Gastroesophageal sphincter (tissue), 4 donors: ENCODE data around the gene CDH15. TPM values are rescaled to one million over a fixed set of nuclear protein-coding genes. Genes with fewer than 3 reads are reported as not detected.

ENCODE experiments used
- ATAC-seq: fragments of 150-250 bp; one replicate; pipeline ENCODE4 v1.9.1; 2016; ENCODE audit warnings: mild to moderate bottlenecking, moderate library complexity
- H3K27ac ChIP-seq, 4 donors: fragments of 200-600 bp; sonication (generic) in 3 of 4; 1 replicate in 3 of 4; 2 replicates in 1 of 4; pipeline ENCODE4 v1.5.1; 2016 to 2019
- H3K27me3 ChIP-seq: fragments of 200-600 bp; sonication (generic); one replicate; pipeline ENCODE4 v1.5.1; 2019
- H3K36me3 ChIP-seq, 2 donors: fragments of 200-600 bp; sonication (generic); one replicate each; pipeline ENCODE4 v1.5.1; 2019; ENCODE audit warnings: control low read depth in 1 of 2
- H3K4me1 ChIP-seq, 3 donors: fragments of 200-600 bp; sonication (generic); 1 replicate in 2 of 3; 2 replicates in 1 of 3; pipeline ENCODE4 v1.5.1; 2016 to 2019; ENCODE audit warnings: control low read depth in 2 of 3
- H3K4me3 ChIP-seq, 2 donors: fragments of 200-600 bp; sonication (generic); one replicate each; pipeline ENCODE4 v1.5.1; 2019; ENCODE audit warnings: mild to moderate bottlenecking in 1 of 2, moderate library complexity in 1 of 2
- H3K9me3 ChIP-seq, 3 donors: fragments of 200-600 bp; sonication (generic); one replicate each; pipeline ENCODE4 v1.5.1; 2017 to 2019; ENCODE audit warnings: control low read depth in 2 of 3
- EP300 ChIP-seq: sonication (generic); formaldehyde crosslinking; IDR thresholded peaks from one replicate; pipeline ENCODE4 v1.6.1; 2017; ENCODE audit warnings: antibody characterized with exemption, mild to moderate bottlenecking
- POLR2A ChIP-seq, 2 donors: fragments of 450-650 bp; IDR thresholded peaks; one replicate each; pipeline ENCODE4 v1.6.1; 2017; ENCODE audit warnings: antibody characterized with exemption in 2 of 2, mild to moderate bottlenecking in 2 of 2, moderate library complexity in 1 of 2
- POLR2AphosphoS5 ChIP-seq: sonication (generic); formaldehyde crosslinking; IDR thresholded peaks from one replicate; pipeline ENCODE4 v1.6.1; 2017; ENCODE audit warnings: antibody characterized with exemption
- WGBS, 2 donors: methylation state at CpG; one replicate each; pipeline ENCODE4 v1.1.5; 2018; ENCODE audit warnings: low coverage in 1 of 2; 5-methylcytosine and 5-hydroxymethylcytosine counted together
- total RNA-seq, 4 donors: library from RNA; depleted of rRNA; stranded (reverse); fragments of >200 nt; gene quantifications; one replicate each; pipeline ENCODE4 v1.1.0, GENCODE V29; 2016
- TF ChIP-seq, protein P1 (sequence below), 4 experiments: fragments of 200-600 bp in 2 of 4; fragments of 450-650 bp in 2 of 4; sonication (generic) in 1 of 4; IDR thresholded peaks; one replicate each; pipeline ENCODE4 v1.5.1; 2017 to 2019; ENCODE audit warnings: antibody characterized with exemption in 4 of 4, mild to moderate bottlenecking in 2 of 4, moderate library complexity in 2 of 4

CDH15 gene
- total RNA-seq, 4 donors from 2014 or later = 0.15 to 1.1 (median 0.27) TPM; not detected in 1

DNA sequence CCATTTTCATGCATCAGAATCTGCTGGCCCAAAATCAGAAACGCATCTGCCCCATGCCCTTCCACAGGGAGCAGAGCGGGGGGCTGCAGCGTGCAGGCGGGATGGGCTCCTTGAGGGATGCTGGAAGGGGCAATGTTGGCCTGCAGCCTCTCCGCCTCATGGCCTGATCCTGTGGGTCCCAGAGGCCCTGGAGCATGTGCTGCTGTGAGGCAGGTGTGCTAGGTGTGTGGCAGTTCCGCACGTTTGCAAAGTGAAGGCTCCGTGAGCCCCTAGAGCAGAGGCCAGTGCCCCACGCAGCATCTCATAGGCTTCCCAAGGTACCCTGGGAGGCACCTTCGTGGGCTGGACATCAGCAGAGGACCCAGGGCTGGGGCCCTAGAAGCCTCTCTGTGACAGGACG lies 36.4 kb upstream of the CDH15 start:
- Histone ChIP-seq H3K36me3 (peaks cover 0 to 94% of the 10 kb centered on the region in 2 donors), H3K27ac (no peak overlapping the region), H3K27me3 (no peaks in the 10 kb centered on the region), H3K4me3 (no peak overlapping the region), H3K4me1 (no peaks in the 10 kb centered on the region), H3K9me3 (no peaks in the 10 kb centered on the region)
- no peak for TF ChIP-seq POLR2AphosphoS5
- TF ChIP-seq POLR2A (IDR thresholded peaks at IDR 0.05) = no peak
- TF ChIP-seq, protein P1, sequence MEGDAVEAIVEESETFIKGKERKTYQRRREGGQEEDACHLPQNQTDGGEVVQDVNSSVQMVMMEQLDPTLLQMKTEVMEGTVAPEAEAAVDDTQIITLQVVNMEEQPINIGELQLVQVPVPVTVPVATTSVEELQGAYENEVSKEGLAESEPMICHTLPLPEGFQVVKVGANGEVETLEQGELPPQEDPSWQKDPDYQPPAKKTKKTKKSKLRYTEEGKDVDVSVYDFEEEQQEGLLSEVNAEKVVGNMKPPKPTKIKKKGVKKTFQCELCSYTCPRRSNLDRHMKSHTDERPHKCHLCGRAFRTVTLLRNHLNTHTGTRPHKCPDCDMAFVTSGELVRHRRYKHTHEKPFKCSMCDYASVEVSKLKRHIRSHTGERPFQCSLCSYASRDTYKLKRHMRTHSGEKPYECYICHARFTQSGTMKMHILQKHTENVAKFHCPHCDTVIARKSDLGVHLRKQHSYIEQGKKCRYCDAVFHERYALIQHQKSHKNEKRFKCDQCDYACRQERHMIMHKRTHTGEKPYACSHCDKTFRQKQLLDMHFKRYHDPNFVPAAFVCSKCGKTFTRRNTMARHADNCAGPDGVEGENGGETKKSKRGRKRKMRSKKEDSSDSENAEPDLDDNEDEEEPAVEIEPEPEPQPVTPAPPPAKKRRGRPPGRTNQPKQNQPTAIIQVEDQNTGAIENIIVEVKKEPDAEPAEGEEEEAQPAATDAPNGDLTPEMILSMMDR (IDR thresholded peaks at IDR 0.05) = no peak
- no peak for TF ChIP-seq EP300
- ATAC-seq = no peak
- WGBS, 2 donors = 94% methylated on average over 3 of the region's 11 CpGs; no CpG with 5 or more reads in 1 of the 2 donors

DNA sequence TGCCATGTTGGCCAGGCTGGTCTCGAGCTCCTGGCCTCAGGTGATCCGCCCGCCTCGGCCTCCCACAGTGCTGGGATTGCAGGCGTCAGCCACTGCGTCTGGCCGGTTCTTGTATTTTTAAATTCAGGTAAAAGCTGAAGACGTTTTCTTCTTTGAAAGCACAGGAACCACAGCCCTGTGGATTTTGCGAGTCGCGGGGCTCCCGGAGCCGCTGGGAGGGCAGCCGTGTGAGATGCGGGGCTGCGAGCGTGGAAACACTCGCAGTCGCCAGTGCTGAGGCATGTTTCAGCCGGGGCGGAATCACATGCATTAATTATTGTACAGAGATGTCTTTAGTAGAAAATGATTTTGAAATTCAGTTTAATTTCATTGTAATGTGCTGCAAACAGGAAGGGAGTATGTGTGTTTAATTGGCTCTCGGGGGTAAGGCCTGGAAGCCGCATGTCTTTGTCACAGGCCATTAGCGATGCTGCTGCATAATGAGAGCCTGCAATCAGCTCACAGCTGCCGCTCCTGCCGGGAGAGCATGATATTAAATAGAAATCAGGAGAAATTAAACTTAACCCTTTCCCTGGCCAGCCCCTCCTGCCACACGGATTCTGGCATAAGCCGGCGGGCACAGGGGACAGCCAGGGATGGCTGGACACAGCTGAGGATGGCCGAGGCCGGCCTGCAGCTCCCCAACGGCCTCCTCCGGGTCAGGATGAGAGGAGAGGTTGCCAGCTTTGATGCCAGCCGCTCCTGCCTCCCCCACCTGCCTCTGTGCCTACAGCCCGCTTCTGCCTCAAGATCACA lies 35.4 kb upstream of the CDH15 start:
- no peaks in the 10 kb centered on the region for H3K9me3 ChIP-seq
- ATAC-seq = no peak
- WGBS, 2 donors = 86 to 95% methylated on average over 5 to 23 of the region's 35 CpGs
- no peak overlapping the region for H3K4me3 ChIP-seq
- no peak overlapping the region for H3K27ac ChIP-seq
- TF ChIP-seq EP300 = no peak
- TF ChIP-seq, protein P1 (IDR thresholded peaks at IDR 0.05) = no peak
- no peak for TF ChIP-seq POLR2A (IDR thresholded peaks at IDR 0.05)
- TF ChIP-seq POLR2AphosphoS5 = no peak
- peaks cover 0 to 97% of the 10 kb centered on the region in 2 donors for H3K36me3 ChIP-seq
- no peaks in the 10 kb centered on the region for H3K4me1 ChIP-seq
- H3K27me3 ChIP-seq = no peaks in the 10 kb centered on the region

DNA sequence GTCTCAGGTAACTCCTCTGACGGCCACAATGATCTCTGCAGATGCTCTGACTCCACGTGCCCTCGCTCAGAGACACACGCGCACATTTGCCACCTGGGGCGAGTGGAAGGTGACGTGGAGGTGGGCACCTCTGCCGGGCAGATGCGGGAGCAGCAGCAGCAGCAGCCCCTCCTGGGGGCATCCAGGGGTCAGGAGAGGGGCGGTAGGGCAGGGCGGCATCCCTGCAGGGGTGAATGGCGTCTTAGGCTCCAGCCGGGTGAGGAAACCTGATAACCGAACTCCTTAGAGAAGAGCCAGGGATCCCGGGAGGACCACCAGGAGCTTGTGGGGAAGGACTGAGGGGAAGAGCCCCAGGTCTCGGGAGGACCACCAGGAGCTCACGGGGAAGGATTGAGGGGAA lies 34.6 kb upstream of the CDH15 start:
- Histone ChIP-seq H3K9me3 (no peaks in the 10 kb centered on the region), H3K27ac (no peak overlapping the region)
- 88 to 100% methylated on average over 1 to 2 of the region's 17 CpGs for WGBS, 2 donors

DNA sequence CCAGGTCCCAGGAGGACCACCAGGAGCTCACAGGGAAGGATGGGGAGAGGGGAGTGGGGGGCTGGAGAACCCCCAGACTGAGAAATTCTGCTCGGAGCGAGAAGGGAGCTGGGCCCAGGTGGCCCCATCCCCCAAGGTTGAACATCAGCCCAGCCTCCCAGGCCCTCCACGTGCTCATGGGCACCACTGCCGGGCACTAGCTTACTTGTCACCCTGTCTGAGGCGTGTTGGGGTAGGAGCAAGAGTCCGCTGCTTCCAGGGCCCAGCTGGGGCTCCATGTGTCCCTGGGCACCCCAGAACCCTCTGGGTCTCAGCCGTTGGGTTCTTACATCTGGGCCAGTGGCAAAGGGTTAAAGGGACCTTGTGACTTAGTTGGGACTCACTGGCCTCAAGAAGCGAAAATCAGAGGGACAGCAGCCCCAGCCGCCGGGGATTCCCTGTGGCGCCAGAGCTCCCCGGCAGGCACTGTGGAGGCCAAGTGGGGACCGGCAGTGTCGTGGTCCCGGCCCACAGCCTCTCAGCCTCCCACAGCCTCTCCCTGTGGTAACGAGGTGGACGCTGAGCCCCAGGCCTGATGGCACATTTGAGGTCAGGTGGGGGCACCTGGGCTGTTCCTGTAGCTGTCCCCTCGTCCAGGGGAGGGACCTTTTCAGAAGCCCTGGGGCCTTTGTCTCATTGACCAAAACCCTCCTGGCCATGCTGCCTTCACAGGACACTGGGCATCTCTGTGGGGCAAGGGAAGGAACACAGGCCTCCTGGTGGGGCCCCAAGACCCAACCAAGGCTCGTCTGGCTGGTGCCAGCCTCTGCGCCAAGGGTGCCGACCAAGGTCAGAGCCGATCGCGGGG lies 33.7 kb upstream of the CDH15 start:
- WGBS, 2 donors = 94% methylated on average over 2 of the region's 24 CpGs; no CpG with 5 or more reads in 1 of the 2 donors
- H3K4me3 ChIP-seq = no peak overlapping the region
- H3K36me3 ChIP-seq = peaks cover 0 to 97% of the 10 kb centered on the region in 2 donors
- H3K27ac ChIP-seq = no peak overlapping the region
- TF ChIP-seq EP300 = no peak
- no peak for TF ChIP-seq POLR2AphosphoS5
- TF ChIP-seq, protein P1 (IDR thresholded peaks at IDR 0.05) = no peak
- no peak for TF ChIP-seq POLR2A (IDR thresholded peaks at IDR 0.05)
- H3K4me1 ChIP-seq = no peaks in the 10 kb centered on the region
- no peaks in the 10 kb centered on the region for H3K9me3 ChIP-seq
- ATAC-seq = no peak
- H3K27me3 ChIP-seq = no peaks in the 10 kb centered on the region

More for the DNA sequence above, 34.6 kb upstream of the CDH15 start:
- Histone ChIP-seq H3K4me1 (no peaks in the 10 kb centered on the region), H3K27me3 (no peaks in the 10 kb centered on the region), H3K4me3 (no peak overlapping the region), H3K36me3 (peaks cover 0 to 97% of the 10 kb centered on the region in 2 donors)
- TF ChIP-seq POLR2AphosphoS5 (no peak), EP300 (no peak), POLR2A (IDR thresholded peaks at IDR 0.05) (no peak)
- TF ChIP-seq, protein P1 (IDR thresholded peaks at IDR 0.05) = no peak
- ATAC-seq = no peak
